ENCODE data around the gene MIEF1. TPM values are rescaled to one million over a fixed set of nuclear protein-coding genes. Genes with fewer than 3 reads are reported as not detected.

The MIEF1 gene
- total and polyA plus RNA-seq, 3 donors from 2014 or later = 60.6 to 120 (median 78.2) TPM

GRCh38 chr22:39477542-39477941, 24.5 kb upstream of the MIEF1 start:
- TF ChIP-seq, protein P1, sequence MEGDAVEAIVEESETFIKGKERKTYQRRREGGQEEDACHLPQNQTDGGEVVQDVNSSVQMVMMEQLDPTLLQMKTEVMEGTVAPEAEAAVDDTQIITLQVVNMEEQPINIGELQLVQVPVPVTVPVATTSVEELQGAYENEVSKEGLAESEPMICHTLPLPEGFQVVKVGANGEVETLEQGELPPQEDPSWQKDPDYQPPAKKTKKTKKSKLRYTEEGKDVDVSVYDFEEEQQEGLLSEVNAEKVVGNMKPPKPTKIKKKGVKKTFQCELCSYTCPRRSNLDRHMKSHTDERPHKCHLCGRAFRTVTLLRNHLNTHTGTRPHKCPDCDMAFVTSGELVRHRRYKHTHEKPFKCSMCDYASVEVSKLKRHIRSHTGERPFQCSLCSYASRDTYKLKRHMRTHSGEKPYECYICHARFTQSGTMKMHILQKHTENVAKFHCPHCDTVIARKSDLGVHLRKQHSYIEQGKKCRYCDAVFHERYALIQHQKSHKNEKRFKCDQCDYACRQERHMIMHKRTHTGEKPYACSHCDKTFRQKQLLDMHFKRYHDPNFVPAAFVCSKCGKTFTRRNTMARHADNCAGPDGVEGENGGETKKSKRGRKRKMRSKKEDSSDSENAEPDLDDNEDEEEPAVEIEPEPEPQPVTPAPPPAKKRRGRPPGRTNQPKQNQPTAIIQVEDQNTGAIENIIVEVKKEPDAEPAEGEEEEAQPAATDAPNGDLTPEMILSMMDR (IDR thresholded peaks at IDR 0.05) = no peak
- TF ChIP-seq POLR2A (IDR thresholded peaks at IDR 0.05) = no peak
- no peaks in the 10 kb centered on the region for H3K36me3 ChIP-seq (ENCODE audit: low read depth, missing control alignments)
- 93% methylated on average over 9 of the region's 9 CpGs for WGBS, 2 donors
- no peaks in the 10 kb centered on the region for H3K9me3 ChIP-seq
- H3K27ac ChIP-seq = no peak overlapping the region
- intact Hi-C loops (cut with DNase I; ENCODE audit: low total_unique reads) = no loop called here
- no peaks in the 10 kb centered on the region for H3K27me3 ChIP-seq
- peaks cover 35% of the 10 kb centered on the region for H3K4me1 ChIP-seq
- DNase-seq = no peak
- H3K4me3 ChIP-seq = no peak overlapping the region

DNA sequence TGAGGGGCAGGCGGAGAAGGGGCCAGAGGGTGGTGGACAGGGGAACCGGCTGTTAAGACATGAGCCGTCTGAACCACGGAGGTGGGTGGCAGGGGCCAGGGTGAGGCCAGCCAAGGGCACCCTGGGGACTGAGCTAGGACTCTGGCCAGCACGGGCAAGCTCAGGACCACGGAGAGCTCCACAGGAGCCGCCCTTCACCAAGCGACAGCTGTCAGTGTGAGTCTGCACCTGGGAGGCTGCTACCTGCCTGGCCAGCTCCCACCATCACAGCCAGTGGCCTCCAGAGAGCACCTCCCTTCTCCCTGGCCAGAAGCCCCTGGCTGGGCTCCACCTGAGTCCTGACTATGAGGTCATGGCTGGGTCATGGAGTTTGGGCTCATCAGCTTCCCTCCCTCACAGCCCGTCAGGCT, 23.6 kb upstream of the MIEF1 start:
- Histone ChIP-seq H3K9me3 (no peaks in the 10 kb centered on the region), H3K36me3 (ENCODE audit: low read depth, missing control alignments) (no peaks in the 10 kb centered on the region), H3K4me3 (no peak overlapping the region), H3K4me1 (peaks cover 26% of the 10 kb centered on the region), H3K27ac (no peak overlapping the region), H3K27me3 (no peaks in the 10 kb centered on the region)
- intact Hi-C loops (cut with DNase I; ENCODE audit: low total_unique reads) = no loop called here
- no peak for TF ChIP-seq POLR2A (IDR thresholded peaks at IDR 0.05)
- TF ChIP-seq, protein P1 (IDR thresholded peaks at IDR 0.05) = no peak
- 54 to 100% methylated on average over 1 to 9 of the region's 9 CpGs for WGBS, 2 donors
- DNase-seq = peak; percentile 58

DNA sequence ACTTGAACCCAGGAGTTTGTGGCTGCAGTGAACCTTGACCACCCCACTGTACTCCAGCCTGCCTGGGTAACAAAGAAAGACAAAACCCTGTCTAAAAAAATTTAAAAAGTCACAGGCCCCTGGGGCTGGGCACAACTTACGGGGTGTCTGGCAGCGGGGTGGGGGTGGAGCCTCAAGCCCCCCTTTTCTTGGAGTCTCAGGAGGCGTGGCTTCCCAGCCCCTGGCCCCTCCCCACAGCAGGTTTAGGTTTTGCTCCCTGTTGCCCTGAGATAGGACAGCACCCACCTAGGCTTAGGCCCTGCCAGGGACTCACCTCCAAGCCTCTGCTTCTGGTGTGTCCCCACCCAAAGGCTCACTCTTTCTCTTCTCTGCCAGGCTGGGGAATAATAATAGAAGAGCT, 22.8 kb upstream of the MIEF1 start:
- H3K4me3 ChIP-seq = no peak overlapping the region
- H3K36me3 ChIP-seq (ENCODE audit: low read depth, missing control alignments) = no peaks in the 10 kb centered on the region
- no peaks in the 10 kb centered on the region for H3K9me3 ChIP-seq
- no peak overlapping the region for H3K27ac ChIP-seq
- peaks cover 19% of the 10 kb centered on the region for H3K4me1 ChIP-seq
- WGBS, 2 donors = 74 to 96% methylated on average over 3 of the region's 3 CpGs
- TF ChIP-seq, protein P1 (IDR thresholded peaks at IDR 0.05) = no peak
- no peak for TF ChIP-seq POLR2A (IDR thresholded peaks at IDR 0.05)
- H3K27me3 ChIP-seq = no peaks in the 10 kb centered on the region
- no peak for DNase-seq
- intact Hi-C loops (cut with DNase I; ENCODE audit: low total_unique reads) = no loop called here

- no peak for DNase-seq
- 63% methylated on average over 1 of the region's 1 CpG; no CpG with 5 or more reads in 1 of the 2 donors for WGBS, 2 donors
- intact Hi-C loops (cut with DNase I; ENCODE audit: low total_unique reads) = no loop called here
- no peak for TF ChIP-seq POLR2A (IDR thresholded peaks at IDR 0.05)
- TF ChIP-seq, protein P1 (IDR thresholded peaks at IDR 0.05) = no peak
- H3K4me1 ChIP-seq = peaks cover 6% of the 10 kb centered on the region
- no peaks in the 10 kb centered on the region for H3K9me3 ChIP-seq
- no peak overlapping the region for H3K4me3 ChIP-seq
- no peaks in the 10 kb centered on the region for H3K36me3 ChIP-seq (ENCODE audit: low read depth, missing control alignments)
- no peak overlapping the region for H3K27ac ChIP-seq
- H3K27me3 ChIP-seq = no peaks in the 10 kb centered on the region
Observed at GRCh38 chr22:39480557-39480956, 21.5 kb upstream of the MIEF1 start.

GRCh38 chr22:39481054-39481453, 21.0 kb upstream of the MIEF1 start:
- Histone ChIP-seq H3K27me3 (no peaks in the 10 kb centered on the region), H3K4me3 (no peak overlapping the region), H3K9me3 (no peaks in the 10 kb centered on the region), H3K4me1 (peaks cover 1% of the 10 kb centered on the region), H3K36me3 (ENCODE audit: low read depth, missing control alignments) (no peaks in the 10 kb centered on the region), H3K27ac (no peak overlapping the region)
- TF ChIP-seq, protein P1 (IDR thresholded peaks at IDR 0.05) = no peak
- TF ChIP-seq POLR2A (IDR thresholded peaks at IDR 0.05) = no peak
- 93 to 94% methylated on average over 16 of the region's 16 CpGs for WGBS, 2 donors
- DNase-seq = no peak
- intact Hi-C loops (cut with DNase I; ENCODE audit: low total_unique reads) = no loop called here
